ENCODE results near the gene MRPL54.

MRPL54 gene

DNA sequence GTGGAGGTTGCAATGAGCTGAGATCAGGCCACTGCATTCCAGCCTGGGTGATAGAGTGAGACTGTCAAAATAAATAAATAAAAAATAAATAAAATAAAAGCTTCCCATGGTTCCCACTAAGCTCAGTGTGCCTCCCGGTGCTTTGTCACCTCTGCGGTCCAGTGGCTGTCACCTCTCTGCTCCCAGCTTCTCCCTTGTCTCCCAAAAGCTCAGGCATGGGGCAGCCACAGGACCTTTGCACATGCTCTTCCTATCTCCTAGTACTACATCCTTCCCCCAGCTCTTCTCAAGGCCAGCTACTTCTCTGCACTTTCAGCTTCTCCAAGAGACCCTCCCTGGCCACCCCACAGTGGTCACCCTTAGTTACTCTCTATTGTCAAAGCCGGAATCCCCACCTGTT, 31.3 kb downstream of the MRPL54 start:
- DNase-seq, result no peak
- H3K27me3 ChIP-seq, result peaks cover 0 to 33% of the 10 kb centered on the region in 2 donors
- H3K27ac ChIP-seq, result no peak overlapping the region
- TF ChIP-seq, protein P1, sequence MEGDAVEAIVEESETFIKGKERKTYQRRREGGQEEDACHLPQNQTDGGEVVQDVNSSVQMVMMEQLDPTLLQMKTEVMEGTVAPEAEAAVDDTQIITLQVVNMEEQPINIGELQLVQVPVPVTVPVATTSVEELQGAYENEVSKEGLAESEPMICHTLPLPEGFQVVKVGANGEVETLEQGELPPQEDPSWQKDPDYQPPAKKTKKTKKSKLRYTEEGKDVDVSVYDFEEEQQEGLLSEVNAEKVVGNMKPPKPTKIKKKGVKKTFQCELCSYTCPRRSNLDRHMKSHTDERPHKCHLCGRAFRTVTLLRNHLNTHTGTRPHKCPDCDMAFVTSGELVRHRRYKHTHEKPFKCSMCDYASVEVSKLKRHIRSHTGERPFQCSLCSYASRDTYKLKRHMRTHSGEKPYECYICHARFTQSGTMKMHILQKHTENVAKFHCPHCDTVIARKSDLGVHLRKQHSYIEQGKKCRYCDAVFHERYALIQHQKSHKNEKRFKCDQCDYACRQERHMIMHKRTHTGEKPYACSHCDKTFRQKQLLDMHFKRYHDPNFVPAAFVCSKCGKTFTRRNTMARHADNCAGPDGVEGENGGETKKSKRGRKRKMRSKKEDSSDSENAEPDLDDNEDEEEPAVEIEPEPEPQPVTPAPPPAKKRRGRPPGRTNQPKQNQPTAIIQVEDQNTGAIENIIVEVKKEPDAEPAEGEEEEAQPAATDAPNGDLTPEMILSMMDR (IDR thresholded peaks at IDR 0.05), result no peak
- intact Hi-C loops (cut with DNase I; ENCODE audit: low total_unique reads), result no loop called here
- H3K4me1 ChIP-seq, result no peaks in the 10 kb centered on the region
- peaks cover 0 to 23% (median 9%) of the 10 kb centered on the region in 3 donors for H3K9me3 ChIP-seq
- no peak overlapping the region for H3K4me3 ChIP-seq
- H3K36me3 ChIP-seq, result no peaks in the 10 kb centered on the region

DNA sequence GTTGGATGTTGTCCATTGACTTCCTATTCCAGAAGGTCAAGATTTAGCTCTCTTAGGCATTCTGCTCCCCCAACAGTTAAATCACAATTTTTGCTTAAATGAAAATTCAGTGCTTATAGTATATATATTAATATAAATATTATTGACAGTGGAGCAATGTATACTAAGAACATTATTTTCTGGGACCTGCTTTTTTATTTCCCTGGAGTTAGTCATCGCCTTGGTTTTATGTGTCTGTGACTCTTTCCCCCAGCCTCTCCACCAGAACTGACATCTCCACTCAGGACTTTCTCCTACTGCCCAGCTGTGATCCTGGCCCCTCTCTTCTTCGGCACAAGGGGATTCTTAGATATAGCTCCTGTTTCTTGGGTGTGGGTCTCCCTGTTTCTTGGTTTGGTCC, 33.9 kb downstream of the MRPL54 start:
- intact Hi-C loops (cut with DNase I; ENCODE audit: low total_unique reads), result no loop called here
- no peak overlapping the region for H3K27ac ChIP-seq
- H3K9me3 ChIP-seq, result peaks cover 0 to 15% (median 9%) of the 10 kb centered on the region in 3 donors
- H3K36me3 ChIP-seq, result no peaks in the 10 kb centered on the region
- no peak for DNase-seq
- H3K27me3 ChIP-seq, result peaks cover 0 to 48% of the 10 kb centered on the region in 2 donors
- H3K4me1 ChIP-seq, result peaks cover 0 to 5% (median 3%) of the 10 kb centered on the region in 4 donors
- no peak overlapping the region for H3K4me3 ChIP-seq
- TF ChIP-seq, protein P1 (IDR thresholded peaks at IDR 0.05), result no peak

DNA sequence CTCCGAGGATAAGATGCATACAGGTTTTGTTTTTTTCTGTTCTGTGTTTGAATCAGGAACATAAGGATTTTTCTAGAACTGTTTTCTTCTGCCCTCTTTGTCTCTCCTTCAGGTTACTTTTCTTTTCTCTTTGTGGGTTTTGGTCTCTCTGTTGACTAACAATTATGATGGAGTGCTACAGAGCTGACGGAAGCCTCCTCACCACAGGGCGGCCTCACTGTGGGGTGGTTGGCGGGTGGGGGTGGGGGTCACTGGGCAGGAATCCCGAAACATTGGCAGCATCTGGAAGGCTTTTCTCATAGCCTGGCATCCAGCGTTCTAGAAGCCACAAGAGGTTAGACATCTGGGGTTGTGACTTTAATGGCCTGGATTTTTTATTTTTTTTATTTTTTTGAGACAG, 35.7 kb downstream of the MRPL54 start:
- H3K27me3 ChIP-seq, result peaks cover 0 to 60% of the 10 kb centered on the region in 2 donors
- H3K4me1 ChIP-seq, result peaks cover 0 to 12% (median 9%) of the 10 kb centered on the region in 4 donors
- TF ChIP-seq, protein P1 (IDR thresholded peaks at IDR 0.05), result no peak
- intact Hi-C loops (cut with DNase I; ENCODE audit: low total_unique reads), result no loop called here
- H3K27ac ChIP-seq, result no peak overlapping the region
- no peak for DNase-seq
- H3K4me3 ChIP-seq, result no peak overlapping the region
- H3K9me3 ChIP-seq, result peaks cover 0 to 15% (median 9%) of the 10 kb centered on the region in 3 donors
- no peaks in the 10 kb centered on the region for H3K36me3 ChIP-seq

DNA sequence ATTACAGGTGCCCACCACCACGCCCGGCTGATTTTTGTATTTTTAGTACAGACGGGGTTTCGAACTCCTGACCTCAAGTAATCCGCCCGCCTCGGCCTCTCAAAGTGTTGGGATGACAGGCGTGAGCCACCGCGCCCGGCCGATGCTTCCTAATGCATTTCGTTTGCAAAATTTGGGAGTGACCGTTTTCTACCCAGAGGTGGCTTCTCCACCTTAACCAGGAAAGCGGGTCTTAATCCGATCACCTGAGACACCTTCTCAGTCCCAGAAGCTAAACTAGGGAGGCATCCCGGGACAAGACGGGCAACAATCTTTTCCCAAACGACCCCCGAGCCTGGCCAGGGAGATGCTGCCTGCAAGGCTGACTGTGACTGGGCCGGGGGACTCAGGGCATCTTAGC, 38.5 kb downstream of the MRPL54 start:
- intact Hi-C loops (cut with DNase I; ENCODE audit: low total_unique reads), result no loop called here
- Histone ChIP-seq H3K27ac (no peak overlapping the region), H3K4me1 (peaks cover 0 to 12% (median 9%) of the 10 kb centered on the region in 4 donors), H3K9me3 (peaks cover 0 to 15% (median 9%) of the 10 kb centered on the region in 3 donors), H3K4me3 (no peak overlapping the region), H3K36me3 (no peaks in the 10 kb centered on the region), H3K27me3 (peaks cover 0 to 83% of the 10 kb centered on the region in 2 donors)
- no peak for DNase-seq
- TF ChIP-seq, protein P1 (IDR thresholded peaks at IDR 0.05), result no peak

DNA sequence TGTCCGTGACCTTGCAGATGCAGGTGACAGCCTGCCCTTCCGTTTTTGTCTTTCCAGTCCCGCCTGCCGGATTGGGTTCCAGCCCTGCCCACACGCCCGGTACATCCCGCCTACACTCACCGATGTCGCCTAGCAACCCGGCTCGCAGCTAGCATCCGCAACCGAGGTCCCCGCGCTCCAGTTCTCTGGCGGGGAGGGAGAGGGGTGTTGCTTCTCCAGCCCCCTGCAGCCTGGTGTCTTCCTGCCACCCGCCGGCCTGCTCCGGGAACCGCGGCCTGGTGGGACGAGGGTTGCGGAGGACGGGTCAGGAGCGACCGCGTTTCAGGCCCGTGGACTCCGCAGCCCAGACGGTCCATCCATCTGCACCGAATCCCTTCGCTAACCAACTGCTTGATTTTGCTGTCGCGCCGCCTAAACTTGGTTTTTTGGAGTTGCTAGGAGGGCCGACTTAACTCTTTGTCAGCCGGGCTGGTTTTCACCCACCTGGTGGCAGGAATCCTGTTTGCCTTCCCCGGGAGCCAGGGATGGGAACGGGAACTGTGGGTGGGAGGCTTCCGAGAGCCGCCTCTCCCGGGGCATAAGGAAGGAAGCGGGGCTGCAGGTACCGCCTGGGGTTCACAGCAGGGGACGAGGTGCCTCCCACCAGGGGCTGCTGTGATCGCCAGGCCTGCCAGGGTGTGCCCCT, 39.1 kb downstream of the MRPL54 start:
- Histone ChIP-seq H3K4me1 (peaks cover 0 to 12% (median 9%) of the 10 kb centered on the region in 4 donors), H3K4me3 (peak overlapping the region in 1 of 2 donors; percentile 25), H3K27me3 (peaks cover 0 to 84% of the 10 kb centered on the region in 2 donors), H3K36me3 (no peaks in the 10 kb centered on the region), H3K27ac (no peak overlapping the region), H3K9me3 (peaks cover 0 to 9% (median 6%) of the 10 kb centered on the region in 3 donors)
- intact Hi-C loops (cut with DNase I; ENCODE audit: low total_unique reads), result no loop called here
- TF ChIP-seq, protein P1 (IDR thresholded peaks at IDR 0.05), result no peak
- no peak for DNase-seq

Data from tibial artery (tissue), 4 donors.